Gastrocnemius medialis (tissue), 4 donors: ENCODE measurements around the gene PRKACG. TPM values are rescaled to one million over a fixed set of nuclear protein-coding genes. Genes with fewer than 3 reads are reported as not detected.

ENCODE experiments used
- ATAC-seq, 2 donors: fragments of 150-250 bp; one replicate each; pipeline ENCODE4 v1.9.1; 2016
- DNase-seq, 2 donors: peaks; one replicate each; pipeline ENCODE4 v3.0.0-alpha.2; 2019
- H3K27ac ChIP-seq, 4 donors: fragments of 200-600 bp; sonication (generic); 1 replicate in 1 of 4; 2 replicates in 3 of 4; pipeline ENCODE4 v1.5.1; 2016 to 2018; ENCODE audit warnings: mild to moderate bottlenecking in 2 of 4, moderate library complexity in 1 of 4
- H3K27me3 ChIP-seq, 3 donors: fragments of 200-600 bp; sonication (generic) in 2 of 3; 1 replicate in 1 of 3; 2 replicates in 2 of 3; pipeline versions ENCODE4 v1.5.1 to v1.6.0; 2016 to 2019; ENCODE audit warnings: mild to moderate bottlenecking in 1 of 3, moderate library complexity in 1 of 3
- H3K36me3 ChIP-seq, 2 donors: fragments of 200-600 bp; sonication (generic) in 1 of 2; one replicate each; pipeline ENCODE4 v1.5.1; 2017 to 2018
- H3K4me1 ChIP-seq, 2 donors: fragments of 200-600 bp; sonication (generic) in 1 of 2; one replicate each; pipeline ENCODE4 v1.5.1; 2016 to 2017; ENCODE audit warnings: mild to moderate bottlenecking in 2 of 2
- H3K4me3 ChIP-seq, 4 donors: fragments of 200-600 bp; sonication (generic) in 3 of 4; 1 replicate in 1 of 4; 2 replicates in 3 of 4; pipeline ENCODE4 v1.5.1; 2016 to 2019; ENCODE audit warnings: mild to moderate bottlenecking in 2 of 4
- H3K9me3 ChIP-seq, 3 donors: fragments of 200-600 bp; sonication (generic) in 2 of 3; 1 replicate in 1 of 3; 2 replicates in 2 of 3; pipeline ENCODE4 v1.5.1; 2016 to 2019
- POLR2A ChIP-seq, 2 donors: fragments of 450-650 bp; IDR thresholded peaks; one replicate each; pipeline ENCODE4 v1.6.1; 2017; ENCODE audit warnings: antibody characterized with exemption in 2 of 2, mild to moderate bottlenecking in 2 of 2, moderate library complexity in 2 of 2
- in situ Hi-C, 4 donors: fragments of 200-750 bp; cut with MboI; loops; one replicate each; pipeline versions ENCODE4 v1.15.0 to v1.8.0; 2017; ENCODE audit warnings: low sequenced_read_pairs in 4 of 4
- intact Hi-C: fragments of 100-400 bp; cut with DNase I; formaldehyde crosslinking; loops from one replicate; pipeline ENCODE4 v1.15.1; 2023; ENCODE audit warnings: low total_unique reads
- total RNA-seq, 4 donors: library from RNA; depleted of rRNA; stranded (reverse); fragments of >200 nt; gene quantifications; one replicate each; pipeline versions ENCODE4 v1.1.0 to v1.2.3, GENCODE V29; 2016
- TF ChIP-seq, protein P1 (sequence below), 5 experiments: fragments of 450-650 bp in 3 of 5; fragments of 200-600 bp in 2 of 5; sonication (generic) in 2 of 5; IDR thresholded peaks in 4 of 5; conservative IDR thresholded peaks in 1 of 5; 1 replicate in 4 of 5; 2 replicates in 1 of 5; pipeline ENCODE4 v1.5.1; 2016 to 2019; ENCODE audit warnings: antibody characterized with exemption in 5 of 5, mild to moderate bottlenecking in 3 of 5, moderate library complexity in 3 of 5

The PRKACG gene
- total RNA-seq, 4 donors from 2014 or later = not detected

DNA sequence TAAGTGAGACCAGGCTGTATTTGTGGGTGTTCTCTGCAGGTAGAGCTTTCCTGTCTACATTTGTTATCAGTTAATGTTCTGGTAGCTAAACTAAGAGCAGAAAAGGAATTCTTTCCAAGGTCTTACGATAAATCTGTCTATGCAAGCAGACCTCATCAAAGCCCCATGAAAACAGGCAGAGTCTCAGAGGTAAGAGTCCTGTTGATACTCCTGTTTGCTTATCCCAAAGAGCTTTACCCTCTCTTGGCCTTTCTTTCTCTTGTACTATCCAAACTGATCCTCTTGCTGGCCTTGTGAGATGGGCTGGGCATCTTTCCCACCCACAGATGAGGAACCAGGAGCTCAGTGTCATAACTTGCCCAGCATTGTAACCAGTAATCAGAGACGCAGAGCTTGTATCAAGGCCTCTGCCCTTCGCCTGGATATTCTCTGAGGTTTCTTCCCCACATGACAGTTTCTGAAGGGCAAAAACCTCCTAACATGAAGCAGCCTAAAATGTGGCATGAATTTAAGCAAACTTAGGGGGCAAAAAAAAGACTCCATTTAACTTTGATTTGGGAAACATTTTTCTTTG is 33.5 kb downstream of the PRKACG start:
- TF ChIP-seq, protein P1, sequence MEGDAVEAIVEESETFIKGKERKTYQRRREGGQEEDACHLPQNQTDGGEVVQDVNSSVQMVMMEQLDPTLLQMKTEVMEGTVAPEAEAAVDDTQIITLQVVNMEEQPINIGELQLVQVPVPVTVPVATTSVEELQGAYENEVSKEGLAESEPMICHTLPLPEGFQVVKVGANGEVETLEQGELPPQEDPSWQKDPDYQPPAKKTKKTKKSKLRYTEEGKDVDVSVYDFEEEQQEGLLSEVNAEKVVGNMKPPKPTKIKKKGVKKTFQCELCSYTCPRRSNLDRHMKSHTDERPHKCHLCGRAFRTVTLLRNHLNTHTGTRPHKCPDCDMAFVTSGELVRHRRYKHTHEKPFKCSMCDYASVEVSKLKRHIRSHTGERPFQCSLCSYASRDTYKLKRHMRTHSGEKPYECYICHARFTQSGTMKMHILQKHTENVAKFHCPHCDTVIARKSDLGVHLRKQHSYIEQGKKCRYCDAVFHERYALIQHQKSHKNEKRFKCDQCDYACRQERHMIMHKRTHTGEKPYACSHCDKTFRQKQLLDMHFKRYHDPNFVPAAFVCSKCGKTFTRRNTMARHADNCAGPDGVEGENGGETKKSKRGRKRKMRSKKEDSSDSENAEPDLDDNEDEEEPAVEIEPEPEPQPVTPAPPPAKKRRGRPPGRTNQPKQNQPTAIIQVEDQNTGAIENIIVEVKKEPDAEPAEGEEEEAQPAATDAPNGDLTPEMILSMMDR (IDR thresholded peaks at IDR 0.05 in 4 of 5, conservative IDR thresholded peaks at IDR 0.05 in 1 of 5) = no peak
- TF ChIP-seq POLR2A (IDR thresholded peaks at IDR 0.05) = no peak
- no peaks in the 10 kb centered on the region for H3K36me3 ChIP-seq
- DNase-seq (peak in 1 of 2 donors; percentile 23), ATAC-seq (peak in 1 of 2 donors; percentile 47)
- intact Hi-C loops (no loop called here), in situ Hi-C loops (no loop called here)
- H3K9me3 ChIP-seq = no peaks in the 10 kb centered on the region
- peak overlapping the region; percentile 22 to 65 (median 34) for H3K27ac ChIP-seq
- H3K4me3 ChIP-seq = no peak overlapping the region
- peaks cover 34 to 36% of the 10 kb centered on the region in 2 donors for H3K4me1 ChIP-seq
- H3K27me3 ChIP-seq = no peaks in the 10 kb centered on the region

DNA sequence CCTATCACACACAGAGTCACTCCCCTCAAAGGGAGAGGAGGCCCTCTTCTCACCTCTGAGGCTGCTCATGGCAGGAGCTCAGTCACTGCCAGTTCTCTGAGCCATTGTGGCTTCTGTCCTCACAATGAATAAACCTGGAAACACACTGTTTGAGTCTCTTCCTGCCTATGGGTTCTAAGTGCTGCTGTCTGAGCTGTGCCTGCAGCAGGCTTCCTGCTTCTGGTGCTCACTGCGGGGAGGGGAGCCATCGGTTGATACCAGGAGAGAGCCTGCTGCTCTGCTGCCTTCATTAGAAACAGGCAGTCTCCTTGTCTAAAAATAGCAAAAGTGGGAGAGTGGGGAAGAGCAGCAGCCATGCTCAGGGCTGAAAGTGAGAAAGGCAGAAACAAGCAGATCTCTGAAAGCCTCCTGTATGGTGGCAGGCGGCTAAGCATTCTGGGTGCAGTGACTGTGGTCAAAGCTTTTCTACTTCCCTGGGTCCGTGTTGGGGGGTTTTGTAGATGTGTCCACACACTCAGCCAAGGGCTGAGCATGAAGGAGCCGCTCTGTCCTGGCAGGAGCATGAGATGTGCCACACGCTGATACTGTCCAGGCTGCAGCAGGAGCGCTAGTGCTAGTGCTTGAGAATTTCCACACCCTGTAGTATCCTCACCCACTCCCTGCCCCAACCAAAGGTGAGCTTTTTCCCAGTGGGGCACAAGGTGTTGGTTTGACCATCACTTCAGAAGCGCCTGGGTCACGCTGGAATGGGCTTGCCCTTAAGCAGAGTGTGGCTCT is 34.2 kb downstream of the PRKACG start:
- Histone ChIP-seq H3K9me3 (no peaks in the 10 kb centered on the region), H3K27ac (peak overlapping the region in 1 of 4 donors; percentile 65), H3K36me3 (no peaks in the 10 kb centered on the region), H3K4me3 (no peak overlapping the region), H3K27me3 (no peaks in the 10 kb centered on the region), H3K4me1 (peaks cover 34 to 36% of the 10 kb centered on the region in 2 donors)
- no peak for ATAC-seq
- intact Hi-C loops (loop anchor here (10.0 kb wide), 1 partner anchor 65 kb away; no protein-coding TSS in a partner anchor), in situ Hi-C loops (no loop called here)
- DNase-seq = no peak
- TF ChIP-seq POLR2A (IDR thresholded peaks at IDR 0.05) = no peak
- TF ChIP-seq, protein P1 (IDR thresholded peaks at IDR 0.05 in 4 of 5, conservative IDR thresholded peaks at IDR 0.05 in 1 of 5) = no peak

DNA sequence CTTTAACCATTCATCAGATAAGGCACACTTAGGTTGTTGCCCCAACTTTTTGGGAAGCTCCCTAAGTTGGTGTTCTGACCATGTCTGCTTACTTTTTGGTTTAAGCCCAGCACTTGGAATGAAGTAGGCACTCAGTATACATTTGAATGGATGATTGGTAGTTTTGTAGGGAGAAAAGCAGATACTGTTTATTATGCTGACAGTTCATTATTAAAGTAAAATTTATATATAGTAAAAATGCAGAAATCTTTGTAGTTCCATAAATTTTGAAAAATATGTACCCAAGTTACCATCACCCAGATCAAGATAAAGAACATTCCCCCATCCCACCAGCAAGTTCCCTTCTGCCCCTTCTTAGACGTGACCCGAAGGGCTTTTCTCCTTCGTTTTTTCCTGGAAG is 35.4 kb downstream of the PRKACG start:
- in situ Hi-C loops (no loop called here), intact Hi-C loops (loop anchor here (10.0 kb wide), 1 partner anchor 64 kb away; no protein-coding TSS in a partner anchor)
- ATAC-seq (no peak), DNase-seq (no peak)
- Histone ChIP-seq H3K4me1 (peaks cover 30 to 32% of the 10 kb centered on the region in 2 donors), H3K36me3 (no peaks in the 10 kb centered on the region), H3K9me3 (no peaks in the 10 kb centered on the region), H3K27me3 (no peaks in the 10 kb centered on the region), H3K4me3 (no peak overlapping the region), H3K27ac (no peak overlapping the region)
- TF ChIP-seq, protein P1 (IDR thresholded peaks at IDR 0.05 in 4 of 5, conservative IDR thresholded peaks at IDR 0.05 in 1 of 5) = no peak
- TF ChIP-seq POLR2A (IDR thresholded peaks at IDR 0.05) = no peak

DNA sequence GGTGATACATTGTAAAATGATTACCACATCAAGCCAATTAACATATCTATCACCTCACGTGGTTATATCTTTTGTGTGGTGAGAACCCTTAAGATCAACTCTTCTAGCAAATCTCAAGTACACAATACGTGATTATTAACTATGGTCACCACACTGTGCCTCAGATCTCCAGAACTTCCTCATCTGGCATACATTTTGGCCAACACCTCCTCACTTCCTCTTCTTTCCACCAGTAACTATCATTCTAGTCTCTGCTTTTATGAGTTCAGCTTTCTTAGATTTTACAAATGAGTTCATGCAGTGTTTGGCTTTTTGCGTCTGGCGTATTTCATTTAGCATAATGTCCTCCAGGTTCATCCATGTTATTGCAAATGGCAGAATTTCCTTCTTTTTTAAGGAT is 35.8 kb downstream of the PRKACG start:
- TF ChIP-seq, protein P1 (IDR thresholded peaks at IDR 0.05 in 4 of 5, conservative IDR thresholded peaks at IDR 0.05 in 1 of 5) = no peak
- no peak for TF ChIP-seq POLR2A (IDR thresholded peaks at IDR 0.05)
- in situ Hi-C loops = no loop called here
- Histone ChIP-seq H3K9me3 (no peaks in the 10 kb centered on the region), H3K4me3 (no peak overlapping the region), H3K36me3 (no peaks in the 10 kb centered on the region), H3K27me3 (no peaks in the 10 kb centered on the region), H3K27ac (no peak overlapping the region), H3K4me1 (peaks cover 26 to 28% of the 10 kb centered on the region in 2 donors)
- intact Hi-C loops = loop anchor here (10.0 kb wide), 1 partner anchor 63 kb away; no protein-coding TSS in a partner anchor
- no peak for ATAC-seq
- no peak for DNase-seq
